Naive thymus-derived CD4-positive, alpha-beta T cell (primary cell): ENCODE results near the gene NT5C. TPM values are rescaled to one million over a fixed set of nuclear protein-coding genes. Genes with fewer than 3 reads are reported as not detected.
A peak's percentile ranks its signal among the peaks of the same experiment; 100 is the strongest.

Source experiments
- ATAC-seq: fragments of 150-1000 bp; cut with Tn5 transposase; 2 replicates; pipeline ENCODE4 v1.10.0; 2021; ENCODE audit warnings: mild to moderate bottlenecking, moderate library complexity
- CTCF ChIA-PET: fragments of 350-600 bp; sonication (Branson Sonifier 250); formaldehyde crosslinking; loops from one replicate; lab custom pipeline; 2021; ENCODE audit warnings: antibody characterized with exemption; lab: Charles Lee
- POLR2A ChIA-PET: fragments of 350-600 bp; sonication (Branson Sonifier 250); formaldehyde crosslinking; loops from one replicate; lab custom pipeline; 2021; ENCODE audit warnings: antibody characterized with exemption, inconsistent platforms; lab: Charles Lee
- DNase-seq, 9 donors: peaks; one replicate each; pipeline versions ENCODE4 v3.0.0 to v3.0.0-alpha.2; 2020 to 2022; ENCODE audit warnings: mixed read lengths in 1 of 9
- H3K27ac ChIP-seq: one replicate; pipeline ENCODE4 v1.7.0; 2013; ENCODE audit warnings: mild to moderate bottlenecking, low read depth, low read length, moderate library complexity
- H3K27me3 ChIP-seq, 2 donors: one replicate each; pipeline ENCODE4 v1.7.0; 2013; ENCODE audit warnings: low read length in 2 of 2, mild to moderate bottlenecking in 2 of 2, moderate library complexity in 2 of 2; ENCODE audit not compliant: control insufficient read depth in 2 of 2, insufficient read depth in 2 of 2
- H3K36me3 ChIP-seq, 3 experiments: 1 replicate in 2 of 3; 2 replicates in 1 of 3; pipeline ENCODE4 v1.7.0; 2013; ENCODE audit warnings: low read length in 3 of 3, mild to moderate bottlenecking in 3 of 3, moderate library complexity in 1 of 3; ENCODE audit not compliant: insufficient read depth in 3 of 3, control insufficient read depth in 2 of 3
- H3K4me1 ChIP-seq, 2 donors: one replicate each; pipeline ENCODE4 v1.7.0; 2013; ENCODE audit warnings: low read length in 2 of 2, mild to moderate bottlenecking in 2 of 2, moderate library complexity in 1 of 2; ENCODE audit not compliant: control insufficient read depth in 2 of 2, insufficient read depth in 2 of 2
- H3K4me3 ChIP-seq: 2 replicates; pipeline ENCODE4 v1.7.0; 2013; ENCODE audit warnings: mild to moderate bottlenecking, low read length
- H3K9me3 ChIP-seq, 3 experiments: 1 replicate in 2 of 3; 2 replicates in 1 of 3; pipeline ENCODE4 v1.7.0; 2013; ENCODE audit warnings: low read length in 3 of 3; ENCODE audit not compliant: control insufficient read depth in 2 of 3
- H3K27ac Mint-ChIP-seq, 9 donors: one replicate each; pipeline ENCODE4 v1.8.0; 2020 to 2022; ENCODE audit warnings: mixed read lengths in 9 of 9, mild to moderate bottlenecking in 8 of 9, moderate library complexity in 5 of 9, inconsistent platforms in 2 of 9
- H3K27me3 Mint-ChIP-seq, 5 donors: one replicate each; pipeline ENCODE4 v1.8.0; 2021 to 2022; ENCODE audit warnings: mixed read lengths in 5 of 5, mild to moderate bottlenecking in 1 of 5
- H3K36me3 Mint-ChIP-seq, 5 donors: one replicate each; pipeline ENCODE4 v1.8.0; 2020 to 2022; ENCODE audit warnings: mixed read lengths in 5 of 5, mild to moderate bottlenecking in 3 of 5, inconsistent platforms in 1 of 5
- H3K4me1 Mint-ChIP-seq, 7 donors: one replicate each; pipeline ENCODE4 v1.8.0; 2020 to 2022; ENCODE audit warnings: mixed read lengths in 7 of 7, mild to moderate bottlenecking in 3 of 7, inconsistent platforms in 1 of 7
- H3K4me3 Mint-ChIP-seq, 10 donors: one replicate each; pipeline ENCODE4 v1.8.0; 2020 to 2022; ENCODE audit warnings: mild to moderate bottlenecking in 10 of 10, mixed read lengths in 10 of 10, moderate library complexity in 6 of 10, inconsistent platforms in 2 of 10
- H3K9me3 Mint-ChIP-seq, 11 donors: one replicate each; pipeline ENCODE4 v1.8.0; 2020 to 2022; ENCODE audit warnings: mixed read lengths in 11 of 11, mild to moderate bottlenecking in 4 of 11, inconsistent platforms in 1 of 11, moderate library complexity in 1 of 11
- intact Hi-C, 2 donors: fragments of 100-400 bp; cut with micrococcal nuclease; formaldehyde crosslinking; loops; one replicate each; pipeline ENCODE4 v1.15.1; 2023
- polyA plus RNA-seq, 2 donors: library from polyadenylated mRNA; unstranded; fragments of 300-500 nt; fragmentation: Illumina TruSeq; gene quantifications; one replicate each; pipeline ENCODE4 v1.2.3, GENCODE V29; 2021
- total RNA-seq, 6 experiments: library from RNA in 5 of 6; stranded (reverse) in 5 of 6; gene quantifications; 1 replicate in 5 of 6; 2 replicates in 1 of 6; pipeline ENCODE4 v1.2.3 and lab custom pipeline; 2021 to 2026

Gene NT5C
- total and polyA plus RNA-seq, 7 experiments from 2014 or later, result 23.4 to 54.8 (median 35.9) TPM

DNA sequence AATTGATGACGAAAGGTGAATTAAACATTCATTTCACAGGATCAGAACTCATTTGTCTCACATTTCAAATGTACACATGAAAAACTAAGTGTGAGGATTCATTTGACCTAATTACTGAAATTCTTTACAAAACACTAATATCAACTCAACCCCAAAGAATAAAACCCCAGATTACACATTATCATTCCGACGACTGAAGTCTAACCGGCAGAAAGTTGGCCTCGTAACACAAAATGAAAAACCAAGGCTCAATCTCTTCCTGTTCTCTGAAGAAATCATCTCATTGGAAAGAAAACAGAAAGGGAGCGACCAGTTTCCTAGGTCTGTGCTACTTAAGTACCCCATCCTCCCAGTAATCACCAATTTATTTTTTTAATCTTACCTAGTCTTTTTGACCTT is 21.0 kb upstream of the NT5C start:
- Histone ChIP-seq H3K27ac (no peak overlapping the region), H3K36me3 (peaks cover 0 to 17% (median 0%) of the 10 kb centered on the region in 3 experiments), H3K4me1 (peaks cover 0 to 18% of the 10 kb centered on the region in 2 donors), H3K27me3 (no peaks in the 10 kb centered on the region), H3K9me3 (no peaks in the 10 kb centered on the region), H3K4me3 (peak overlapping the region; percentile 84)
- H3K4me1 Mint-ChIP-seq, result peaks cover 12 to 49% (median 39%) of the 10 kb centered on the region in 7 donors
- CTCF ChIA-PET, result no interaction called here
- peaks cover 0 to 5% (median 0%) of the 10 kb centered on the region in 11 donors for H3K9me3 Mint-ChIP-seq
- no peaks in the 10 kb centered on the region for H3K27me3 Mint-ChIP-seq
- DNase-seq (no peak), ATAC-seq (no peak)
- peak overlapping the region; percentile 88 to 98 (median 93) for H3K4me3 Mint-ChIP-seq
- intact Hi-C loops, result no loop called here
- peaks cover 0 to 20% (median 4%) of the 10 kb centered on the region in 5 donors for H3K36me3 Mint-ChIP-seq
- POLR2A ChIA-PET, result interaction anchor here (1.1 kb wide), 1 partner anchor 16 kb away, joined by 4 read pairs; no protein-coding TSS in a partner anchor
- H3K27ac Mint-ChIP-seq, result peak overlapping the region in 7 of 9 donors; percentile 1 to 95 (median 83)

- peaks cover 0 to 5% (median 0%) of the 10 kb centered on the region in 11 donors for H3K9me3 Mint-ChIP-seq
- no peak for ATAC-seq
- peak overlapping the region in 7 of 10 donors; percentile 12 to 98 (median 93) for H3K4me3 Mint-ChIP-seq
- peaks cover 0 to 24% (median 7%) of the 10 kb centered on the region in 5 donors for H3K36me3 Mint-ChIP-seq
- Histone ChIP-seq H3K9me3 (no peaks in the 10 kb centered on the region), H3K4me3 (no peak overlapping the region), H3K27ac (no peak overlapping the region), H3K36me3 (peaks cover 0 to 23% (median 0%) of the 10 kb centered on the region in 3 experiments), H3K27me3 (no peaks in the 10 kb centered on the region), H3K4me1 (peaks cover 0 to 18% of the 10 kb centered on the region in 2 donors)
- ChIA-PET CTCF (no interaction called here), POLR2A (interaction anchor here (0.7 to 1.2 kb wide), 3 partner anchors 38 to 109 kb away, joined by 3 read pairs; partner anchors contain the start of genes GGA3 and MRPS7)
- H3K27me3 Mint-ChIP-seq, result no peaks in the 10 kb centered on the region
- intact Hi-C loops, result no loop called here
- H3K27ac Mint-ChIP-seq, result peak overlapping the region in 4 of 9 donors; percentile 19 to 95 (median 88)
- DNase-seq, result no peak
- H3K4me1 Mint-ChIP-seq, result peaks cover 18 to 52% (median 37%) of the 10 kb centered on the region in 7 donors
Measured at GRCh38 chr17:75151930-75152329, 20.4 kb upstream of the NT5C start.

DNA sequence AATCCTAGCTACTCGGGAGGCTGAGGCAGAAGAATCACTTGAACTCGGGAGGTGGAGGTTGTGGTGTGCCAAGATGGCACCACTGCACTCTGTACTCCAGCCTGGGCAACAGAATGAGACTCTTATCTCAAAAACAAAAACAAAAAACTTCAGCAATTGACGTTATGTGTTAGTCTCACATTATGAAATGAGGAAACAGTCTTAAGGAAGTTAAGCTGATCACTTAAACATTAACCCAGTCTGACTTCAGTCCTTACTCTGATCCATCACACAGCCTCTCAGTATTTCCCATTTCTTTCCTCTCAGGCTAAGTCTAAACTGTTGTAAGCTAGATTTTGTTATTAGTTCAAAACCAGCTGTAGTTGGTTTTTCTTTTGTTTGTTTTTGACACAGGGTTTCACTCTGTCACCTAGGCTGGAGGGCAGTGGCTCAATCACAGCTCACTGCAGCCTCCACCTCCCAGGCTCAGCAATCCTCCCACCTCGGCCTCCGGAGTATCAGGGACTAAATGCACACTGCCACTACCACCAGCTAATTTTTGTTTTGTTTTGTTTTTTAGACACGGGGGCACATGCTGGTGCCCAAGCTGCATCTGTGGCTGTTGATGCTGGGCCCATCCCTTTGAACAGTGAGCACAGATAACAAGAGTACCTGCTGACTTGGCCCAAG is 16.5 kb upstream of the NT5C start:
- CTCF ChIA-PET, result interaction anchor here (0.6 to 2.1 kb wide), 3 partner anchors 17 to 415 kb away, joined by 3 to 12 read pairs (median 6); partner anchors contain the start of gene NT5C
- no peaks in the 10 kb centered on the region for H3K9me3 Mint-ChIP-seq
- peak overlapping the region in 3 of 9 donors; percentile 32 to 51 (median 46) for H3K27ac Mint-ChIP-seq
- Histone ChIP-seq H3K4me1 (peaks cover 0 to 6% of the 10 kb centered on the region in 2 donors), H3K4me3 (no peak overlapping the region), H3K27me3 (no peaks in the 10 kb centered on the region), H3K36me3 (peaks cover 0 to 46% (median 0%) of the 10 kb centered on the region in 3 experiments), H3K9me3 (no peaks in the 10 kb centered on the region), H3K27ac (no peak overlapping the region)
- peak; percentile 51 for ATAC-seq
- intact Hi-C loops, result no loop called here
- no peak for DNase-seq
- H3K4me1 Mint-ChIP-seq, result peaks cover 17 to 36% (median 20%) of the 10 kb centered on the region in 7 donors
- POLR2A ChIA-PET, result interaction anchor here (0.6 to 2.5 kb wide), 3 partner anchors 9 to 91 kb away, joined by 4 to 6 read pairs (median 6); no protein-coding TSS in a partner anchor
- H3K36me3 Mint-ChIP-seq, result peaks cover 0 to 40% (median 11%) of the 10 kb centered on the region in 5 donors
- H3K27me3 Mint-ChIP-seq, result no peaks in the 10 kb centered on the region
- H3K4me3 Mint-ChIP-seq, result no peak overlapping the region

DNA sequence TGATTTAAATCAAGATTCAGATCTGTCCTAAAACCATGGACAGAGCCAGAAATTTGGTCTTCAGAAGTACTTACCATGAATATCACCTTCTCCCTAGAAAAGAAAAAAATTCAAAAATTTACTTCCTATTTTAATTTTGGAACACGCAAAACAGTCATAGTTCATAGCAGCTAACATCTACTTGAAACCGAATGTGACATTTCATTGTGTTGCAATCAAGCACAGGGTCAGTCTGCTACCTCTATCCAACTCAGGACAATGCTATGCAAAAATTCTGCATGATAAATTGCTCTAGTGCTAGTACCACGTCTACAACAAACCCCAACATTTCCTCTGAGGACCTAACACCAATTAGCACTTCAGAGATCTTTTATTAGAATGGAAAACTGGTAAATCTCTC is 15.1 kb upstream of the NT5C start:
- H3K27ac Mint-ChIP-seq, result peak overlapping the region in 3 of 9 donors; percentile 2 to 65 (median 49)
- H3K36me3 ChIP-seq, result peaks cover 0 to 46% (median 0%) of the 10 kb centered on the region in 3 experiments
- CTCF ChIA-PET, result interaction anchor here (1.8 kb wide), 1 partner anchor 15 kb away, joined by 6 read pairs; the partner anchor contains the start of gene NT5C
- H3K36me3 Mint-ChIP-seq, result peaks cover 0 to 40% (median 11%) of the 10 kb centered on the region in 5 donors
- peaks cover 5 to 24% (median 8%) of the 10 kb centered on the region in 7 donors for H3K4me1 Mint-ChIP-seq
- ATAC-seq (no peak), DNase-seq (no peak)
- POLR2A ChIA-PET, result interaction anchor here (0.8 to 1.6 kb wide), 2 partner anchors 8 to 59 kb away, joined by 3 to 8 read pairs; partner anchors contain the start of genes JPT1 and SLC16A5
- H3K4me3 Mint-ChIP-seq, result no peak overlapping the region
- no peaks in the 10 kb centered on the region for H3K9me3 ChIP-seq
- no peak overlapping the region for H3K27ac ChIP-seq
- intact Hi-C loops, result no loop called here
- H3K27me3 ChIP-seq, result no peaks in the 10 kb centered on the region
- no peaks in the 10 kb centered on the region for H3K9me3 Mint-ChIP-seq
- H3K4me3 ChIP-seq, result no peak overlapping the region
- H3K27me3 Mint-ChIP-seq, result no peaks in the 10 kb centered on the region
- H3K4me1 ChIP-seq, result peaks cover 0 to 3% of the 10 kb centered on the region in 2 donors

GRCh38 chr17:75144816-75145512 is 13.4 kb upstream of the NT5C start:
- Mint-ChIP-seq H3K9me3 (no peaks in the 10 kb centered on the region), H3K4me3 (no peak overlapping the region)
- POLR2A ChIA-PET, result interaction anchor here (1.0 to 1.6 kb wide), 4 partner anchors 10 to 30 kb away, joined by 3 to 8 read pairs (median 4); partner anchors contain the start of genes JPT1 and NT5C

More at GRCh38 chr17:75144816-75145512, 13.4 kb upstream of the NT5C start:
- no peaks in the 10 kb centered on the region for H3K9me3 ChIP-seq
- H3K27me3 ChIP-seq, result no peaks in the 10 kb centered on the region
- H3K36me3 ChIP-seq, result peaks cover 0 to 46% (median 0%) of the 10 kb centered on the region in 3 experiments
- peaks cover 10 to 13% of the 10 kb centered on the region in 2 donors for H3K4me1 ChIP-seq
- no peaks in the 10 kb centered on the region for H3K27me3 Mint-ChIP-seq
- H3K36me3 Mint-ChIP-seq, result peaks cover 0 to 40% (median 11%) of the 10 kb centered on the region in 5 donors
- no peak overlapping the region for H3K4me3 ChIP-seq
- H3K4me1 Mint-ChIP-seq, result peaks cover 16 to 37% (median 21%) of the 10 kb centered on the region in 7 donors
- peak overlapping the region in 2 of 9 donors; percentile 10 to 20 for H3K27ac Mint-ChIP-seq
- no peak for DNase-seq
- ATAC-seq, result no peak
- no peak overlapping the region for H3K27ac ChIP-seq
- CTCF ChIA-PET, result interaction anchor here (0.6 kb wide), 1 partner anchor 14 kb away, joined by 3 read pairs; the partner anchor contains the start of gene NT5C
- intact Hi-C loops, result no loop called here
